IMR-90 (cell line): ENCODE data around the gene HDHD5. TPM values are rescaled to one million over a fixed set of nuclear protein-coding genes. Genes with fewer than 3 reads are reported as not detected.

Source experiments
- ATAC-seq: fragments of 200-7000 bp; cut with Tn5 transposase; 2 replicates; pipeline ENCODE4 v1.9.1; 2020; ENCODE audit warnings: low read depth, mild to moderate bottlenecking, moderate library complexity
- BruUV-seq: library from RNA; stranded (reverse); fragments of 400-500 nt; replicated peaks from 2 replicates; lab custom pipeline; 2021; lab: Mats Ljungman, UMichigan
- CTCF ChIA-PET: fragments of 300-600 bp; formaldehyde crosslinking; extraction: SDS; loops from one replicate; lab custom pipeline; 2021; ENCODE audit warnings: antibody characterized with exemption; lab: Yijun Ruan, JAX
- POLR2A ChIA-PET: fragments of 300-600 bp; sonication (Branson Sonifier 250); formaldehyde crosslinking; loops from one replicate; lab custom pipeline; 2022; ENCODE audit warnings: antibody characterized with exemption; ENCODE audit not compliant: unreplicated experiment; lab: Charles Lee
- DNase-seq: peaks from one replicate; pipeline ENCODE4 v3.0.0; 2013
- H2AFZ ChIP-seq: replicated peaks from 2 replicates; pipeline ENCODE3; 2013; ENCODE audit warnings: low read length, mild to moderate bottlenecking; ENCODE audit not compliant: poor library complexity
- H2AK5ac ChIP-seq: 2 replicates; pipeline ENCODE4 v1.6.1; 2013; ENCODE audit warnings: low read depth, low read length, inconsistent platforms
- H2AK9ac ChIP-seq: replicated peaks from 2 replicates; pipeline ENCODE3; 2013; ENCODE audit warnings: mild to moderate bottlenecking, low read depth, low read length, moderate library complexity; ENCODE audit not compliant: poor library complexity
- H2BK120ac ChIP-seq: 2 replicates; pipeline ENCODE4 v1.6.1; 2013; ENCODE audit warnings: low read depth, low read length, inconsistent platforms
- H2BK15ac ChIP-seq: 3 replicates; pipeline ENCODE4 v1.6.1; 2013; ENCODE audit warnings: low read depth, low read length, inconsistent platforms
- H2BK20ac ChIP-seq: 2 replicates; pipeline ENCODE4 v1.6.1; 2013; ENCODE audit warnings: low read depth, mild to moderate bottlenecking, inconsistent platforms, low read length, moderate library complexity
- H2BK5ac ChIP-seq: 2 replicates; pipeline ENCODE4 v1.6.1; 2013; ENCODE audit warnings: mild to moderate bottlenecking, low read depth, low read length, inconsistent platforms; ENCODE audit not compliant: poor library complexity, severe bottlenecking
- H3K14ac ChIP-seq: replicated peaks from 2 replicates; pipeline ENCODE4 v1.6.1; 2013; ENCODE audit warnings: low read depth, low read length, inconsistent platforms
- H3K18ac ChIP-seq: 2 replicates; pipeline ENCODE4 v1.6.1; 2013; ENCODE audit warnings: low read depth, low read length, control low read depth
- H3K23ac ChIP-seq: 2 replicates; pipeline ENCODE4 v1.6.1; 2013; ENCODE audit warnings: low read depth, low read length, inconsistent platforms
- H3K27ac ChIP-seq: 2 replicates; pipeline ENCODE4 v1.5.1; 2013; ENCODE audit warnings: mild to moderate bottlenecking, control low read depth, low read length; ENCODE audit not compliant: insufficient read depth
- H3K27me3 ChIP-seq: 2 replicates; pipeline ENCODE4 v1.6.1; 2013; ENCODE audit warnings: low read length; ENCODE audit not compliant: control insufficient read depth, insufficient read depth
- H3K36me3 ChIP-seq: 2 replicates; pipeline ENCODE4 v1.6.1; 2013; ENCODE audit warnings: low read length, mixed read lengths; ENCODE audit not compliant: control insufficient read depth, insufficient read depth
- H3K4ac ChIP-seq: 2 replicates; pipeline ENCODE4 v1.6.1; 2013; ENCODE audit warnings: low read depth, low read length, inconsistent platforms
- H3K4me1 ChIP-seq: 2 replicates; pipeline ENCODE4 v1.6.1; 2013; ENCODE audit warnings: low read length, mixed read lengths; ENCODE audit not compliant: control insufficient read depth, insufficient read depth
- H3K4me2 ChIP-seq: 2 replicates; pipeline ENCODE4 v1.6.1; 2013; ENCODE audit warnings: low read depth, mild to moderate bottlenecking, control low read depth, low read length, moderate library complexity
- H3K4me3 ChIP-seq: 2 replicates; pipeline ENCODE4 v1.5.1; 2013; ENCODE audit warnings: low read depth, mild to moderate bottlenecking, control low read depth, low read length, moderate library complexity; ENCODE audit not compliant: insufficient read depth
- H3K56ac ChIP-seq: 2 replicates; pipeline ENCODE4 v1.6.1; 2013; ENCODE audit warnings: low read length, inconsistent platforms; ENCODE audit not compliant: insufficient read depth; ENCODE audit errors: extremely low read depth
- H3K79me1 ChIP-seq, 2 experiments: 2 replicates each; pipeline ENCODE4 v1.6.1; 2013; ENCODE audit warnings: low read length in 2 of 2, inconsistent platforms in 1 of 2, low read depth in 1 of 2
- H3K9ac ChIP-seq: 2 replicates; pipeline ENCODE4 v1.6.1; 2013; ENCODE audit warnings: low read depth, low read length, control low read depth
- H3K9me1 ChIP-seq: 2 replicates; pipeline ENCODE4 v1.6.1; 2013; ENCODE audit warnings: low read length, inconsistent platforms; ENCODE audit not compliant: insufficient read depth
- H3K9me3 ChIP-seq: 2 replicates; pipeline ENCODE4 v1.6.1; 2013; ENCODE audit warnings: low read length; ENCODE audit not compliant: control insufficient read depth, insufficient read depth
- H4K20me1 ChIP-seq: 2 replicates; pipeline ENCODE4 v1.6.1; 2013; ENCODE audit warnings: low read length, inconsistent platforms; ENCODE audit not compliant: insufficient read depth
- H4K5ac ChIP-seq: 2 replicates; pipeline ENCODE4 v1.6.1; 2013; ENCODE audit warnings: mild to moderate bottlenecking, low read depth, low read length, control low read depth
- H4K8ac ChIP-seq, 2 experiments: 2 replicates each; pipeline ENCODE4 v1.6.1; 2013; ENCODE audit warnings: low read depth in 2 of 2, low read length in 2 of 2, control low read depth in 1 of 2, inconsistent platforms in 1 of 2
- H4K91ac ChIP-seq: 2 replicates; pipeline ENCODE4 v1.6.1; 2013; ENCODE audit warnings: low read depth, low read length, inconsistent platforms; ENCODE audit not compliant: insufficient read depth
- MAFK ChIP-seq: IDR thresholded peaks from 2 replicates; pipeline ENCODE4 v1.6.1; 2012; ENCODE audit warnings: low read depth, low read length, improper control_type of control experiment
- MXI1 ChIP-seq: IDR thresholded peaks from 2 replicates; pipeline ENCODE4 v1.6.1; 2012; ENCODE audit warnings: low read depth, mild to moderate bottlenecking, low read length, moderate library complexity, borderline replicate concordance
- WGBS, 2 experiments: methylation state at CpG; one replicate each; pipeline versions ENCODE4 v1.1.5 to v1.1.7; 2013; ENCODE audit warnings: missing lambda C conversion rate in 2 of 2; ENCODE audit not compliant: insufficient read length in 1 of 2; ENCODE audit errors: extremely low coverage in 2 of 2; 5-methylcytosine and 5-hydroxymethylcytosine counted together
- dilution Hi-C: fragments of 300-500 bp; cut with HindIII; formaldehyde crosslinking; loops from one replicate; pipeline ENCODE4 v1.14.3; 2018; ENCODE audit warnings: low sequenced_read_pairs; ENCODE audit not compliant: unreplicated experiment
- in situ Hi-C: fragments of 300-500 bp; cut with MboI; formaldehyde crosslinking; loops from 3 replicates; pipeline ENCODE4 v1.14.3; 2019; ENCODE audit warnings: low sequenced_read_pairs, inconsistent platforms, mixed read lengths
- intact Hi-C: fragments of 100-400 bp; cut with micrococcal nuclease; formaldehyde crosslinking; loops from 2 replicates; pipeline ENCODE4 v1.10.0; 2022
- polyA plus RNA-seq, 3 experiments: library from polyadenylated mRNA; depleted of rRNA; stranded (reverse); fragments of >200 nt; gene quantifications; 2 replicates each; pipeline ENCODE4 v1.2.3, GENCODE V29; 2012; ENCODE audit warnings: low replicate concordance in 1 of 3
- total RNA-seq: library from RNA; depleted of rRNA; stranded (reverse); fragments of >200 nt; gene quantifications from 2 replicates; pipeline ENCODE4 v1.2.3, GENCODE V29; 2012

Gene HDHD5
- total and polyA plus RNA-seq, 2 of the 4 experiments (the other 2 are of a cell fraction): 31.9 to 37.5 TPM

- Histone ChIP-seq H2BK5ac (no peak overlapping the region), H3K9ac (no peak overlapping the region), H4K5ac (no peak overlapping the region), H2BK15ac (no peak overlapping the region), H2AK9ac (no peak overlapping the region), H3K18ac (no peak overlapping the region), H3K14ac (no peak overlapping the region), H3K56ac (no peak overlapping the region), H2AK5ac (no peak overlapping the region), H2BK120ac (no peak overlapping the region), H3K9me1 (no peaks in the 10 kb centered on the region), H3K36me3 (no peaks in the 10 kb centered on the region), H3K23ac (no peak overlapping the region), H3K79me1 (no peaks in the 10 kb centered on the region), H3K9me3 (no peaks in the 10 kb centered on the region), H3K4me1 (no peaks in the 10 kb centered on the region), H3K27ac (no peak overlapping the region), H4K91ac (no peak overlapping the region), H4K8ac (no peak overlapping the region), H3K4me3 (peak overlapping the region; percentile 47), H4K20me1 (no peaks in the 10 kb centered on the region), H2AFZ (peak overlapping the region; percentile 70), H3K27me3 (peaks cover 29% of the 10 kb centered on the region), H3K4me2 (peak overlapping the region; percentile 13; the same call in 1 of the 2 replicates), H2BK20ac (no peak overlapping the region), H3K4ac (no peak overlapping the region)
- in situ Hi-C loops: no loop called here
- POLR2A ChIA-PET: no interaction called here
- dilution Hi-C loops: no loop called here
- CTCF ChIA-PET: no interaction called here
- intact Hi-C loops: no loop called here
- ATAC-seq: peak; percentile 49
- 0% methylated on average over 22 of the region's 70 CpGs; no CpG with 5 or more reads in 1 of the 2 experiments for WGBS, 2 experiments
- TF ChIP-seq MXI1: 0 out of 2 replicates have a peak, but pooled peaks have one; percentile 6
- TF ChIP-seq MAFK: no peak
- no TSS peak for BruUV-seq
- DNase-seq: no peak
Observed at GRCh38 chr22:17120711-17121232, 38.3 kb downstream of the HDHD5 start.
